HG03064 (cell line): ENCODE data around the gene DNM2.
"Not testable (repeated sequence)": the region's sequence is repeated elsewhere in the genome, so short reads cannot be mapped to it uniquely, and the experiment has no call there.

Source experiments
- ATAC-seq: cut with Tn5 transposase; IDR thresholded peaks from one replicate; pipeline ENCODE4 v1.9.1; 2021; ENCODE audit warnings: low read depth; ENCODE audit not compliant: unreplicated experiment

The DNM2 gene

DNA sequence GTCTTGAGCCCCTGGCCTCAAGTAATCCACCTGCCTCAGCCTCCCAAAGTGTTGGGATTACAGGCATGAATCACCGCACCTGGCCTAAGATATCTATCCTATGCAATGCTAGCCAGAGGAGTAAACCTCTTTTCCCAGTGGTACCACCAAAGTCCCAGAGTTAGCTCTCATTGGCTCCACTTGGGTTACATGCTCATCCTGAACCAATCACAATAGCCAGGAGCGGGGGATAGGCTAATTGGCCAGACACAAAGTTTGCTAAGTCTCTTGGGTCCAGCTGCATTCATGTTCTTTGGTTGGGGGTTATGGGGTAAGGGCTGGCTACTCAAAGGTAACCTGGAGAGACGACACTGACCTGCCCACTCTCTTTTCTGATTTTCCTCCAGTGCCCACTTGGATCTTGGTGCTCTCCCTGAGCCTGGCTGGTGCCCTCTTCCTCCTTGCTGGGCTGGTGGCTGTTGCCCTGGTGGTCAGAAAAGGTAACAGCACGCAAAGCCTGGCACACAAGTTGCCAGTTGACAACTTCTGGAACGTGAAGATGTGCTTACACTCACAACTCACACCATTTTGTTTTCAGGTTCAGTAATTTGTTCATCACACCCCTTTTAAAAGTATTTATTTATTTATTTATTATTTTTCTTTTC lies 138.1 kb downstream of the DNM2 start:
- ATAC-seq = no peak

DNA sequence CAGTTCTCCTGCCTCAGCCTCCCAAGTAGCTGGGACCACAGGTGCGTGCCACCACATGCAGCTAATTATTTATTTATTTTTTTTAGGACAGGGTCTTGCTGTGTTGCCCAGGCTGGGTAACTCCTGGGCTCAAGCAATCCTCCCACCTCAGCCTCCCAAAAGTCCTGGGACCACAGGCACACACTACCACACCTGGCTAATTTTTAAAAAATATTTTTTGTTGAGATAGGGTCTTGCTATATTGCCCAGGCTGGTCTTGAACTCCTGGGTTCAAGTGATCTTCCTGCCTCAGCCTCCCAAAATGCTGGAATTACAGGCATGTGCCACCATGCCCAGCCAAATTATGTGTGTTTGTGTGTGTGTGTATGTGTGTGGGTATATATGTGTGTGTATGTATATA lies 139.0 kb downstream of the DNM2 start:
- not testable (repeated sequence) for ATAC-seq

DNA sequence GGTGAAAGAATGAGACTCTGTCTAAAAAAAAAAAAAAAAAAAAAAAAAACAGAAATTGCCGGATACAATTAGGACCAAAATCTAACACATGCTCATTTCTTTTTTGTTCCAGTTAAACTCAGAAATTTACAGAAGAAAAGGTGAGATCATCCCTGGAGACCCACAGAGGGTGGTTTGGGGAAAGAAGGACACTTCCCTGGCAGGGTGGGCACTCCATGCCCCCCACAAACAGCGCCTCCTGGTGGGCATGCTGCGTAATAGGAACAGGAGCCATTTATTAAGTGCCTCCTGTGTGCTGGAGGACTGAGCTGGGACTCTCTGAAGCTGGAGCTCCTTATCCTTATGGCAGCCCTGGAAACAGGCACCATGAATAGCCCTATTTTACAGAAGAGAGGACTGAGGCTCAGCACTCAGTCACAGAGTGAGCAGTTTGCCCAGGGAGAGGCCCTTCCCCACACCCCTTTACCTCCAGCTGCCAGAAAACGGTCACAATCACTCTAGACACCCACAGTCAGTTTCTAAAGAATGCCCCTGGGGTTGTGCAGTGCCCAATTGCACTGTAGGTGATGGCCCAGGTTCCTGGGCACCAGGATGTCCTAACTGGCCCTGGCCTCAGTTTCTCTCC lies 140.4 kb downstream of the DNM2 start:
- ATAC-seq = no peak

DNA sequence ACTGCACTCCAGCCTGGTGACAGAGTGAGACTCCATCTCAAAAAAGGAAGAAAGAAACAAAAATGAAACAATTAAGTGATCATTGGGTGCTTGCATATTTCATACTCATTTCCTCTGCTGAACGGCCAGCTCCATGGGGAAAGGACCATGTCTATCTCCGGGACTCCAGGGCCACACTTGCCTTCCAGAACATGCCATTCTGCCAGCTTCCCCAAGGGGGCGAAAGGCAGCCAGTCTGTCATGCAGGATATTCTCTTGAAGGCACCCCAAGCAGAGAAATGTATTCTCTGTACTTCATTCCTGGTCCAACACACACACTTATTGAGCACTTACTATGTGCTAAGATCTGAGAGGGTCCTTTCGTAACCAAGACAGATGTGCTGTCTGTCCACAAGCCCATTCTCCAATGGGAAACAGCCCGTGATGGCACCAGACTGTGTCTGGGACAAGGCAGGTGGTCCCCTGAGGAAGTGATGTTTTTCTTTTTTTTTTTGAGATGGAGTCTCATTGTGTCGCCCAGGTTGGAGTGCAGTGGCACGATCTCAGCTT lies 143.3 kb downstream of the DNM2 start:
- ATAC-seq = no peak

DNA sequence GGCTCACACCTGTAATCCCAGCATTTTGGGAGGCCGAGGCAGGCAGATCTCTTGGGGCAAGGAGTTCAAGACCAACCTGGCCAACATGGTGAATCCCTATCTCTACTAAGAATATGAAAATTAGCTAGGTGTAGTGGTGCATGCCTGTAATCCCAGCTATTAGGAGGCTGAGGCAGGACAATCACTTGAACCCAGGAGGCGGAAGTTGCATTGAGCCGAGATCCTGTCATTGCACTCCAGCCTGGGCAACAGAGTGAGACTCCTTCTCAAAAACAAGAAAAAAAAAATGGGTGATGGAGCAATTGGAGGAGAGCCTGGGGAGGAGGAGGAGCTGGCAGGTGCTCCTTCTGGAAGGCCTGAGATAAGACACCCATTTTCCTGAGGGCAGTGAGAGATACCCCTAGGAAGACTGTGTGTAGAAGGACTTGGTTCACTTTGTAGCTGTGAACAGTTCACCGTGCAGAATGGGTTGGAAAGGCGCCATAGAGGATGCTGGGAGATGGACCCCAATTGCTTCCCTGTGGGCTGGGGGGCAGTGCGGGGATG lies 144.8 kb downstream of the DNM2 start:
- no peak for ATAC-seq

DNA sequence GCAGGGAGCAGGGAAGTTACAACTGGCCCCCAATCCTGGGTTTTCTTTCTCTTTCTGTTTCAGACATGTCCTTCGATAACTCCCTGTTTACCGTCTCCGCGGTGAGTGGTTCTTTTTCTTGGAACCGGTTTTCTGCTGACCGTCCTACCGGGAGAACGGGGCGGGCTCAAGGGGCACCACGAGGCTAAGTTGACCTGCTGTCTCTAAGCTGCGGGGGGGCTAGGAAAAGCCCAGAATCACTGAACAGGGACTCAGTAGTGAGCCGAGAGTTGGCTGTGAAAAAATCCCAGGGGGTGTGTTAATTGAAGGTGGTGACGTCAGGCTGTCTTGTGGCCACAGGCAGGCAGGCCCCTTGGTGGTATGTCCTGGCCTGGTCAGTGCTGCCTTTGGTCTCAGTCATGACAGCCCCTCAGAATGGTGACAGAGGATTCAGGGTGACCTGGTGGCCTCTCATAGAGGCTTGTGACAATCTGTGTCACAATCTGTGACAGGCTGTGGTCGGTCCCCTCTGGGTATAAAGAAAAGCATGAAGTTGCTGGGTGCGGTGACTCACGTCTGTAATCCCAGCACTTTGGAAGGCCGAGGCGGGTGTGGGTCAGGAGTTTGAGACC lies 145.3 kb downstream of the DNM2 start:
- ATAC-seq = no peak

DNA sequence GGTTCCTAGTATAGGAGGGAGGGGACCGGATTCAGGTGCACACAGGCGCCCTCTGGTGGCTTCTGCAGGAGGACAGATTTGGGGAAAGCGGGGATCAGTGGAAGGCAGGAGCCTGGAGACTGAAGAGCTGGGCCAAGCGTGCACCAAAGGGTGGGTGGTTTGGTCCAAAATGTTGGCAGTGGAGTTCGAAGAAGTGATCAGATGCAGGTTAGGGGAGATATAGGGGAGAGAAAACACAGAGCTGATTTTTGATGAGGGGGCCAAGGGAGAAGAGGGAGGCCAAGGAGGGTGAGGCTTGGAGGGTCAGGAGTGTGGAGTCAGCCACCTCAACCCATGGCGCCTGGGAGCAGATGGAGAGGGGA lies 146.6 kb downstream of the DNM2 start:
- no peak for ATAC-seq

DNA sequence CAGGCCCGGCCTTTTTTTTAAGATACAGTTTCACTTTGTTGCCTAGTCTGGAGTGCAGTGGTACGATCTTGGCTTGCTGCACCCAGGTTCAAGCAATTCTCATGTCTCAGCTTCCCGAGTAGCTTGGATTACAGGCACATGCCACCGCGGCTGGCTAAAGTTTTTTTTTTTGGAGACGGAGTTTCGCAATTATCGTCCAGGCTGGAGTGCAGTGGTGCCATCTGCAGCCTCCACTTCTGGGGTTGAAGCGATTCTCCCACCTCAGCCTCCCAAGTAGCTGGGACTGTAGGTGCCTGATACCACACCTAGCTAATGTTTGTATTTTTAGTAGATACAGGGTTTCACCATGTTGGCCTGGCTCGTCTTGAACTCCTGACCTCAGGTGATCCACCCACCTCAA lies 148.6 kb downstream of the DNM2 start:
- no peak for ATAC-seq

DNA sequence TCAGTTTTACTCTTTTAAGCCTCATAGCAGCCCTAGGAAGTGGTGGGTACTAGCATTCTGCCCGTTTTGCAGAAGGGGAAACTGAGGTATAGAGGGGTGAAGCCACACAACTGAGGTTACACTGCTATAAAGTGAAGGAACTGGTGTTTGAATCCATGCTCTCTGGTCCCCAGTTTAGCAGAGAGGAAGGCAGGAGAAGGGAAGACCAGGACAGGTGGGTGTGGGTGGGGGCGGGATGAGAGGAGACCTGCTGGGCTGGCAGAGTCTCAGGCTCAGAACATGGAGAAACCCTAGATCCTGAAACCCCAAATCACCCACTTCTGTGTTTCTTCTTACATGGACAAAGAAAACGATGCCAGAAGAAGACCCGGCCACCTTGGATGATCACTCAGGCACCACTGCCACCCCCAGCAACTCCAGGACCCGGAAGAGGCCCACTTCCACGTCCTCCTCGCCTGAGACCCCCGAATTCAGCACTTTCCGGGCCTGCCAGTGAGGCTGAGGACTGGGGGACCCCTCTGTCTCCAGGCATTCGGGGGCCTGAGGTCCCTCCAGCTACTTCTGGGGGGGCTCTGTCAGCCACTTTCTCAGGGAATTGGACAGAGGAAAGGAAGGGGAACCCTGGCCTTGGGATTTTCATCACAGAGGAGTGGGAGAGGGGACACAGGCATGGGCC lies 151.1 kb downstream of the DNM2 start:
- no peak for ATAC-seq

DNA sequence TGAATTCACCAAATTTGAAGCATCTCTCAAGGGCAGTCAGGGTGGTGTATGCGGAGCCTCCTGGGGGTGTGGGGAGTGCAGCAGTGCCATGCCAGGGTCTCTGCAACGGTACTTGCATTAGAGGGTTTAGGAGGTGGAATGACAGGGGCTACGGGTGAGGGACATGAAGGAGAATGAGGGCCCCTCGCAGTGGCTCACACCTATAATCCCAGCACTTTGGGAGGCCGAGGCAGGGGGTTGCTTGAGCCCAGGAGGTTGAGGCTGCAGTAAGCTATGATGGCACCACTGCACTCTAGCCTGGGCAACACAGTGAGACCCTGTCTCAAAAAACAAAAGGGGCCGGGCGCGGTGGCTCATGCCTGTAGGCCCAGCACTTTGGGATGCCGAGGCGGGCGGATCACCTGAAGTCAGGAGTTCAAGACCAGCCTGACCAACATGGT lies 152.0 kb downstream of the DNM2 start:
- ATAC-seq = not testable (repeated sequence)

DNA sequence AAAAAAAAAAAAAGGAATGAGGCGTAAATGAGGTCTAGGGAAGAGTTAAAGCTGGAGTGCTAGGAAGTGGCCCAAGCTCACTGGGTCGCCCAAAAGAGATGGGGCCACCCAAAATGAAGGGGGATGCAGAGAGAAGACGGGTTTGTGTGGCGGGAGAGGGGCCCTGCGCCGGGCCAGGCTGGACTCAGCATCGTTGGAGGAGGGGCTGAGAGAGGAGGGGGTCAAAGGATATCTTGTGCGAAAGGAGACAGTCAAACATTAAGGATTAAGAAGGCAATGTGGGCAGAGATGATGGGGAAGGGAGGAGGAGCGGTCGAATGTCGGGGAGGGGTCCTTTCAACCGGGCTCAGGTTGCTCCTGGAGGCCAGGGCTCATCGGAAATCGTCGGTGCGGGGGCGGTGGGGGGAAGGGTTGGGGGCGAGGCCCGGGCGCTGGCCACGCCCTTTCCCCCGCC lies 152.6 kb downstream of the DNM2 start:
- no peak for ATAC-seq

DNA sequence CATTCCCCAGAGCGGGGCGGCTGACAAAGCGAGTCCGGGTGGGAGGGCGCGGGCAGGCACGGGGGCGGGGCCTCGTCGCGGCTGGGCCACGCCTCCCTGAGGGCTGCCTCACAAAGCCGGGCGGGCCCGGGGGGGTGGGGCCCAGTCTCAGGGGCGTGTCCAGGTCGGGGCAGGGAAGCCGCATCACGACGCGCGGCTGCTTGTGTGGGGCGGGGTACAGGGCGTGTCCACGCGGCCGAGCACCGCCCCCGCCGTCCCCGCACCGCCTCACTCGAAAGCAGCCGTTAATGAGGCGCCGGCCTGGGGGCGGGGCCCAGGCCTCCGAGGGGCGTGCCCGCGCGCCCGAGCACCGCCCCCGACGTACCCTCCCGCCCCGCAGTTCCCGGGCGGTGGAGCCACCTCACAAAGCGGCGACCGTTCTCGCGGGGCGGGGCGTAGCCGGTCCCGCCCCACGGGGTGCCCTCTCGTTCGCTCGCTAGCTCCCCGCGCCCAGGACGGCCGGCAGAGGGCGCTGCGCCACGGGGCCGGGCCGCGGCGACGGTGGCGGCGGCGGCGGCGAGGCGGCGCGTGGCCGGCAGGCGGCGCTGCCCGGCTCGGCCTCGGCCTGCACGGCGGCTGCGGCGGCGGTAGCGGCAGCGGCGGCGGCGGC lies 153.2 kb downstream of the DNM2 start, which contains the start of gene CARM1:
TSS of gene CARM1 (plus strand) at position 599 of the 649 bp plus-strand sequence. CDS start 150 bp downstream, outside the sequence.
- ATAC-seq = peak; percentile 60

DNA sequence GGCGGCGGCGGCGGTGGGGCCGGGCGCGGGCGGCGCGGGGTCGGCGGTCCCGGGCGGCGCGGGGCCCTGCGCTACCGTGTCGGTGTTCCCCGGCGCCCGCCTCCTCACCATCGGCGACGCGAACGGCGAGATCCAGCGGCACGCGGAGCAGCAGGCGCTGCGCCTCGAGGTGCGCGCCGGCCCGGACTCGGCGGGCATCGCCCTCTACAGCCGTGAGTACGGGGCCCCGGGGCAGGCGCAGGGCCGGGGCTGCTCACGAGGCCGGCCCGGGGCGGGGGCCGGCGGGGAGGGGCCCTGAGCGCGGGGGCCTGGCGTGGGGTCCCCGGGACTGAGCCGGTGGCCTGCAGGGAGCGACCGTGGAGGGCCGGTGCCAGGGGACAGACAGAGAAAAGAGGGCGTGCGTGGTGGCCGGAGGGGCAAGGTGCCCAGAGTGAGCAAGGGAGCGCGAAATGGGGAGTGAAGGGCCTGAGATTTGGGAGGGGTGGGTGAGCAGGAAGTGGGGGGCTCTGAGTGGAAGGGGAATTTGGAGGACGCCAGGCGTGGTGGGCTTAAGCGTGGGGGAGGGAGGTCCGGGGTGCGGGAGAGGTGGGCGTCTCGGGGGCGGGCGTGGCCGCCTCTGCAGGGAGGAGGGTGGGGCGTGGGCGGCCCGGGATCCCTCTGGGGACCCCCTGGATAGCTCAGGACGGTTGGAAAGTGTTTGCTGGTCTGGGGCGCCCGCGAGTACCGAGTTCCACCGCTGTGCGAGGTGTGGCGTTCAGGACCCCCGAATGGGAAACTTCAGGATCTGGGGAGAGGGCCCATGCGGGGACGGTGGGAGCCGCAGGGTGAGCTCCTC lies 154.0 kb downstream of the DNM2 start:
- peak; percentile 3 for ATAC-seq

DNA sequence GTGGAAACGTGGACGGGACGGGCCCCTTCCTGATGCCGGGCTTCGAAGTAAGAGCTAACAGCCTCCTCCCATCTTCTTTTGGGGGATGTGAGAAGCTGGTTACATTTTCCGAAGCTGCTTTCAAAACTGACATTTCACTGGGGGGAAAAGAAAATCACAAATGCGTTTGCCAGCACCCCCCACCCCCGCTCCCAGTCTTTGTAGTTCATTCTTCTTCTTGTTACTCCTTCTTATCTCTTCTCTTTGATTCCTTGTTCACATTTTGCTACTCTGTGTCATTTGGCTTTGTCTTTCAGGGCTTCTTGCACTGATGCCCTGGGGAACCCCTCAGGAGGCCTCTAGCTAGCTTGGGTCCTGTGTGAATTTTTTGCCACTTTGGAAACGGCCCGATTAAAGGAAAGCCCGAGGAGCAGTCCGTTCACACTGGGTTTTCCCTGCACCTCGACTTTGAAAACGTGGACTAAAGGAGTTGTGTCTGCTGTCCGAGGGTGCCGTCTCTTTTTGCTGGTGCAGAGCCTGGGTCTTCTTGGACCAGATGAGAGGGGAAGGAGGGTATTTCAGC lies 154.7 kb downstream of the DNM2 start:
- no peak for ATAC-seq

DNA sequence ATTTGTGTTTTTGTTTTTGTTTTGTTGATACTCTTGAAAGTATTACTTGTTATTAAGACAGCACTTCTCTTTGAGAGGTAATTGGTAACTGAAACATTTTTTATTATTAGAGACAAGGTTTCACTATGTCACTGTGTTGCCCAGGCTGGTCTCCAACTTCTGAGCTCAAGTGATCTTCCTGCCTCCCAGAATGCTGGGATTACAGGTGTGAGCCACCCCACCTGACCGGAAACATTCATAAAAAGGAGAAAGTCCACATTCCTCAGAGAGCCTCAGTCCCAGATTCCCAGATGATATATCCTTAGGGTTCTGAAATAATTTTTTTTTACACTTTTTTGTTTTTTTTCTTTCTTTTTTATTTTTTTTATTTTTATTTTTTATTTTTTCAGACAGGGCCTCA lies 156.1 kb downstream of the DNM2 start:
- ATAC-seq = no peak

DNA sequence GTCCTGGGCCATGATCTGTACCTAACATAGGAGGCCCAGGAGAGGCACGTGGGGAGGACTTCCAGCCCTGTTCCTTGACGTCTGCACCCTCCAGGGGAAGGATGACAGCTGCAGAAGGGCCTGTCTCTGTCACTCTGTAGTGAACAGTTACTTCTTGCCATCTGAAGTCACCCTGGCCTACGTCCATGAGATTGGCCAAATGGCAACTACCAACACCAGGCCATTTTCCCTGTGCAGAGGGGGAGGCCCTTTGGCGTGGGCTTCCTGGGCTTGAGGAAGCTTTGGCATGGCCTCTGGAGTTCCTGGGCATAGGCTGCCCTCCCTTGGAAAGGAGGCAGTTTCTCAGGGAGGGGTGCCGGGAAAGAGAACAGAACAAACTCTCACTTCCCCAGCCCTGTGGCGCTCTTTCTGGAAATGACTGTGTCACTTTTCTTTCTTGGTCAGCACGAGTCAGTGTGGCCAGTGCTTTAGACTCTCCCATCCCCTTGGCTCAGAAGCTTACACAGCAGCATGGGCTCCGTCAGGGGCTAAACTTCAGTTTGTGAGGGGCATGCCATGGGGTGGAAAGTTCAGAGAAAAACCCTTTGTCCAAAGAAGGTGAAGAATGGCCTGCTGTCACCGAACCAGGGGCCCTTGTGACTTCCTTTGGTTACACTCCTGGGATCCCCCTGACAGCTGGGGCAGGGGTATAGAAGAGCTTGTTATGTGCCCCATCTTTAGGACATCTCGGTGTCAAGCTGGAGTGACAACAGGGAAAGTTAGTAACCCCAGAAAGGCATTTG lies 158.8 kb downstream of the DNM2 start:
- no peak for ATAC-seq

DNA sequence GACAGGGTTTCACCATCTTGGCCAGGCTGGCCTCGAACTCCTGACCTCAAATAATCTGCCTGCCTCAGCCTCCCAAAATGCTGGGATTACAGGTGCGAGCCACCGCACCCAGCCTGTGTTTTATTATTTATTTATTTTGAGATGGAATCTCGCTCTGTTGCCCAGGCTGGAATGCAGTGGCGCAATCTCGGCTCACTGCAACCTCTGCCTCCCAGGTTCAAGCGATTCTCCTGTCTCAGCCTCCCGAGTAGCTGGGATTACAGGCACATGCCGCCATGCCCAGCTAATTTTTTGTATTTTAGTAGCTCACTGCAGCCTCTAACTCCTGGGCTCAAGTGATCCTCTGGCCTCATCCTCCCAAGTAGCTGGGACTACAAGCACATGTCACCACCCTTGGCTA lies 159.7 kb downstream of the DNM2 start:
- not testable (repeated sequence) for ATAC-seq

DNA sequence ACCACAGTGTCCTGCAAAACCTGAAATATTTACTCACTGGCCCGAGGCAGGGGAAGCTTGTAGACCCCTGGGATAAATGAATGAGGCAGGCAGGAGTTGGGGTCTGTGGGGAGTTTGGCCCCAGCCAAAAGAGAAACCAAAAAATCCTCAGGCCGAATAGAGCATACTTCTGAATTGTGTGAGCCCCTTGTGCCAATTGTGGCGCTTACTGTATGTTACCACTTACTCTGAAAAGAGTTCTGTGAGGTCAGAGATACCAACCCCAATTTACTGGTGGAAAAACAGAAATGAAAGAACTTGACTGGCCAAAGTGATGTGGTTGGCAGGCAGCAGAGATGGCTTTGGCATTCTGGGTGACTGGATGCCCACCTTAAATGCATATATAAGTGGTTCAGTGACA lies 160.4 kb downstream of the DNM2 start:
- ATAC-seq = no peak
